Activated T-helper 2 cell treated with anti-CD3 and anti-CD28 coated beads, Interferon-gamma antibody, Interleukin-2, Interleukin-4, amounts not matched to agents 10 μg/mL and 5 μg/mL and 100 μg/mL, durations not matched to agents 14 hours and 24 hours and 36 hours (primary cell): ENCODE results near the gene ZNF518B. TPM values are rescaled to one million over a fixed set of nuclear protein-coding genes. Genes with fewer than 3 reads are reported as not detected.
A peak's percentile ranks its signal among the peaks of the same experiment; 100 is the strongest.

Experiments
- DNase-seq: peaks from one replicate; pipeline ENCODE4 v3.0.0; 2021; ENCODE audit warnings: low spot score
- H3K27ac Mint-ChIP-seq: one replicate; pipeline ENCODE4 v1.8.0; 2021; ENCODE audit warnings: mixed read lengths
- H3K27me3 Mint-ChIP-seq: one replicate; pipeline ENCODE4 v1.8.0; 2021; ENCODE audit warnings: low read depth, mixed read lengths
- H3K36me3 Mint-ChIP-seq: one replicate; pipeline ENCODE4 v1.8.0; 2021; ENCODE audit warnings: low read depth, mixed read lengths
- H3K4me1 Mint-ChIP-seq: one replicate; pipeline ENCODE4 v1.8.0; 2021; ENCODE audit warnings: low read depth, mixed read lengths
- H3K4me3 Mint-ChIP-seq: one replicate; pipeline ENCODE4 v1.8.0; 2021; ENCODE audit warnings: low read depth, mild to moderate bottlenecking, moderate library complexity, mixed read lengths
- H3K9me3 Mint-ChIP-seq: one replicate; pipeline ENCODE4 v1.8.0; 2021; ENCODE audit warnings: mixed read lengths
- intact Hi-C: fragments of 100-400 bp; cut with micrococcal nuclease; formaldehyde crosslinking; loops from one replicate; pipeline ENCODE4 v1.15.1; 2023
- total RNA-seq: library from RNA; stranded (reverse); gene quantifications from 2 replicates; pipeline ENCODE4 v1.2.3, GENCODE V29; 2022

Gene ZNF518B
- total RNA-seq, 1 donor from 2014 or later: 22.9 TPM

GRCh38 chr4:10478621-10479020 is 21.4 kb upstream of the ZNF518B start:
- H3K27ac Mint-ChIP-seq: no peak overlapping the region
- no peak for DNase-seq
- H3K27me3 Mint-ChIP-seq: no peaks in the 10 kb centered on the region
- H3K4me3 Mint-ChIP-seq: no peak overlapping the region
- no peaks in the 10 kb centered on the region for H3K4me1 Mint-ChIP-seq
- no peaks in the 10 kb centered on the region for H3K36me3 Mint-ChIP-seq
- no peaks in the 10 kb centered on the region for H3K9me3 Mint-ChIP-seq
- intact Hi-C loops: no loop called here

GRCh38 chr4:10470505-10470904 is 13.3 kb upstream of the ZNF518B start:
- Mint-ChIP-seq H3K4me3 (no peak overlapping the region), H3K4me1 (no peaks in the 10 kb centered on the region), H3K36me3 (no peaks in the 10 kb centered on the region), H3K27me3 (peaks cover 11% of the 10 kb centered on the region), H3K27ac (no peak overlapping the region), H3K9me3 (no peaks in the 10 kb centered on the region)
- DNase-seq: no peak
- intact Hi-C loops: no loop called here

GRCh38 chr4:10466161-10466560 is 8.9 kb upstream of the ZNF518B start:
- DNase-seq: no peak
- Mint-ChIP-seq H3K4me1 (peaks cover 3% of the 10 kb centered on the region), H3K9me3 (peaks cover 4% of the 10 kb centered on the region), H3K27ac (no peak overlapping the region), H3K36me3 (no peaks in the 10 kb centered on the region), H3K27me3 (peaks cover 41% of the 10 kb centered on the region), H3K4me3 (no peak overlapping the region)
- intact Hi-C loops: no loop called here

- DNase-seq: no peak
- peaks cover 10% of the 10 kb centered on the region for H3K9me3 Mint-ChIP-seq
- peaks cover 20% of the 10 kb centered on the region for H3K4me1 Mint-ChIP-seq
- no peak overlapping the region for H3K27ac Mint-ChIP-seq
- H3K4me3 Mint-ChIP-seq: no peak overlapping the region
- intact Hi-C loops: loop anchor here (5.0 kb wide), 1 partner anchor 84 kb away; no protein-coding TSS in a partner anchor
- H3K27me3 Mint-ChIP-seq: peaks cover 41% of the 10 kb centered on the region
- H3K36me3 Mint-ChIP-seq: peaks cover 6% of the 10 kb centered on the region
Measured at GRCh38 chr4:10462876-10463275, 5.7 kb upstream of the ZNF518B start.

- peaks cover 22% of the 10 kb centered on the region for H3K4me1 Mint-ChIP-seq
- H3K36me3 Mint-ChIP-seq: peaks cover 6% of the 10 kb centered on the region
- no peak overlapping the region for H3K27ac Mint-ChIP-seq
- no peak for DNase-seq
- peak overlapping the region; percentile 75 for H3K4me3 Mint-ChIP-seq
- intact Hi-C loops: loop anchor here (5.0 kb wide), 1 partner anchor 85 kb away; no protein-coding TSS in a partner anchor
- peaks cover 10% of the 10 kb centered on the region for H3K9me3 Mint-ChIP-seq
- peaks cover 41% of the 10 kb centered on the region for H3K27me3 Mint-ChIP-seq
Measured at GRCh38 chr4:10461850-10462400, 4.7 kb upstream of the ZNF518B start.

- peak overlapping the region; percentile 75 for H3K4me3 Mint-ChIP-seq
- peak; percentile 75 for DNase-seq
- H3K4me1 Mint-ChIP-seq: peaks cover 23% of the 10 kb centered on the region
- H3K27me3 Mint-ChIP-seq: peaks cover 41% of the 10 kb centered on the region
- peaks cover 9% of the 10 kb centered on the region for H3K36me3 Mint-ChIP-seq
- H3K27ac Mint-ChIP-seq: no peak overlapping the region
- peaks cover 10% of the 10 kb centered on the region for H3K9me3 Mint-ChIP-seq
- intact Hi-C loops: loop anchor here (5.0 kb wide), 1 partner anchor 86 kb away; no protein-coding TSS in a partner anchor
Measured at GRCh38 chr4:10461091-10461849, 4.0 kb upstream of the ZNF518B start.

GRCh38 chr4:10460313-10461047 is 3.3 kb upstream of the ZNF518B start:
- Mint-ChIP-seq H3K4me1 (peaks cover 25% of the 10 kb centered on the region), H3K9me3 (peaks cover 10% of the 10 kb centered on the region), H3K36me3 (peaks cover 15% of the 10 kb centered on the region), H3K27me3 (peaks cover 41% of the 10 kb centered on the region), H3K27ac (peak overlapping the region; percentile 11), H3K4me3 (peak overlapping the region; percentile 58)
- intact Hi-C loops: loop anchor here (5.0 kb wide), 1 partner anchor 87 kb away; no protein-coding TSS in a partner anchor
- no peak for DNase-seq

- Mint-ChIP-seq H3K9me3 (peaks cover 14% of the 10 kb centered on the region), H3K4me1 (peaks cover 32% of the 10 kb centered on the region), H3K27ac (no peak overlapping the region), H3K27me3 (peaks cover 32% of the 10 kb centered on the region), H3K36me3 (peaks cover 27% of the 10 kb centered on the region), H3K4me3 (no peak overlapping the region)
- intact Hi-C loops: loop anchor here (5.0 kb wide), 4 partner anchors 273 to 362 kb away; no protein-coding TSS in a partner anchor
- no peak for DNase-seq
Measured at GRCh38 chr4:10459305-10459704, 2.1 kb upstream of the ZNF518B start.

- peaks cover 36% of the 10 kb centered on the region for H3K36me3 Mint-ChIP-seq
- H3K4me3 Mint-ChIP-seq: no peak overlapping the region
- no peak for DNase-seq
- no peak overlapping the region for H3K27ac Mint-ChIP-seq
- intact Hi-C loops: loop anchor here (5.0 kb wide), 4 partner anchors 274 to 361 kb away; no protein-coding TSS in a partner anchor
- peaks cover 28% of the 10 kb centered on the region for H3K27me3 Mint-ChIP-seq
- H3K9me3 Mint-ChIP-seq: peaks cover 14% of the 10 kb centered on the region
- peaks cover 32% of the 10 kb centered on the region for H3K4me1 Mint-ChIP-seq
Measured at GRCh38 chr4:10458177-10458576, 951 bp upstream of the ZNF518B start.

- Mint-ChIP-seq H3K4me1 (peaks cover 32% of the 10 kb centered on the region), H3K27ac (peak overlapping the region; percentile 93), H3K36me3 (peaks cover 50% of the 10 kb centered on the region), H3K9me3 (peaks cover 13% of the 10 kb centered on the region), H3K4me3 (peak overlapping the region; percentile 92), H3K27me3 (peaks cover 15% of the 10 kb centered on the region)
- intact Hi-C loops: loop anchor here (1.0 to 5.0 kb wide), 6 partner anchors 274 to 438 kb away; partner anchors contain the start of gene WDR1
- peak; percentile 53 for DNase-seq
Measured at GRCh38 chr4:10456595-10457254, 501 bp downstream of the ZNF518B start.

GRCh38 chr4:10456260-10456594 is 999 bp downstream of the ZNF518B start:
- Mint-ChIP-seq H3K36me3 (peaks cover 53% of the 10 kb centered on the region), H3K4me1 (peaks cover 29% of the 10 kb centered on the region), H3K4me3 (peak overlapping the region; percentile 92), H3K27ac (peak overlapping the region; percentile 93), H3K27me3 (peaks cover 11% of the 10 kb centered on the region), H3K9me3 (peaks cover 13% of the 10 kb centered on the region)
- intact Hi-C loops: loop anchor here (1.0 to 5.0 kb wide), 6 partner anchors 274 to 437 kb away; partner anchors contain the start of gene WDR1
- DNase-seq: no peak

GRCh38 chr4:10455133-10455532 is 2.1 kb downstream of the ZNF518B start:
- H3K27ac Mint-ChIP-seq: no peak overlapping the region
- DNase-seq: no peak
- H3K27me3 Mint-ChIP-seq: peaks cover 11% of the 10 kb centered on the region
- intact Hi-C loops: loop anchor here (5.0 kb wide), 4 partner anchors 273 to 358 kb away; no protein-coding TSS in a partner anchor
- H3K36me3 Mint-ChIP-seq: peaks cover 58% of the 10 kb centered on the region
- peaks cover 11% of the 10 kb centered on the region for H3K9me3 Mint-ChIP-seq
- H3K4me1 Mint-ChIP-seq: peaks cover 22% of the 10 kb centered on the region
- H3K4me3 Mint-ChIP-seq: peak overlapping the region; percentile 26
